ENCODE measurements around the gene GPR35. TPM values are rescaled to one million over a fixed set of nuclear protein-coding genes. Genes with fewer than 3 reads are reported as not detected.

Gene GPR35, protein sequence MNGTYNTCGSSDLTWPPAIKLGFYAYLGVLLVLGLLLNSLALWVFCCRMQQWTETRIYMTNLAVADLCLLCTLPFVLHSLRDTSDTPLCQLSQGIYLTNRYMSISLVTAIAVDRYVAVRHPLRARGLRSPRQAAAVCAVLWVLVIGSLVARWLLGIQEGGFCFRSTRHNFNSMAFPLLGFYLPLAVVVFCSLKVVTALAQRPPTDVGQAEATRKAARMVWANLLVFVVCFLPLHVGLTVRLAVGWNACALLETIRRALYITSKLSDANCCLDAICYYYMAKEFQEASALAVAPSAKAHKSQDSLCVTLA
- polyA plus RNA-seq (2011; rRNA removed) (0.10 and 0.17 TPM in 2 replicates), polyA minus RNA-seq (2011; rRNA and poly(A)+ RNA removed) (not detected in 2 replicates)

DNA sequence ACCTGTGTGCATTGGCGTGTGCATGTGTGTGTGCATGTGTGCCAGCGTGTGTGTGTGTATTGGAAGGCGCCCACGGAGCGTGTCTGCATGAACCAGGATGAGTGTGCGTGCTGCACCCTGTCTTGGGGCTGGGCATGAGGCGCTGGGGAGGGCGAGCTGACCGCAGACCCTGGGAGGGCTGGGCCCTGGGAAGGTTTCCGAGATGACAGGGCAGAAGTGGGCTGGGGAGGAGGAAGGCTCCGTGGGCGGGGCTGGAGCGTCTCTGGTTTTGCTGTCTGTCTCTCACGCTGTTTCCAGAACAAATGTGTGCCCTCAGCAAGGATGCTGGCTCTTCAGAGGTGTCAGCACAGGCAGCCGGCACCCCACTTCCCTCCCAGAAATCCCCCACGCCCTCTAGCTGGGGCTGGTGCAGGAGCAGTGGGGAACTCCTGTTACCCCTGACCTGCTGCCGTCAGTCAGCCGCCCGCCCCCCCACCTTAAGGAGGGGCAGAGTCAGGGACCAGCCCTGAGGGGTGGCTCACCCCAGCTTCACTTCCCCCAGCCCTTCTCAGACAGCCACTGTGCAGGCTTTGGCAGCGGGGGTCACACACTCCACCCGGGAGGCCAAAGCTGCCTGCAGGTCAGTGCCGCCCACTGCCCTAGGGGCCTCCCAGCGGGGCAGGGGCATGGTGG, at the start of gene GPR35:
TSS of gene GPR35 (plus strand) at position 531 of the 672 bp plus-strand sequence. CDS start 4,473 bp downstream, outside the sequence.
- TF ChIP-seq, protein P1, sequence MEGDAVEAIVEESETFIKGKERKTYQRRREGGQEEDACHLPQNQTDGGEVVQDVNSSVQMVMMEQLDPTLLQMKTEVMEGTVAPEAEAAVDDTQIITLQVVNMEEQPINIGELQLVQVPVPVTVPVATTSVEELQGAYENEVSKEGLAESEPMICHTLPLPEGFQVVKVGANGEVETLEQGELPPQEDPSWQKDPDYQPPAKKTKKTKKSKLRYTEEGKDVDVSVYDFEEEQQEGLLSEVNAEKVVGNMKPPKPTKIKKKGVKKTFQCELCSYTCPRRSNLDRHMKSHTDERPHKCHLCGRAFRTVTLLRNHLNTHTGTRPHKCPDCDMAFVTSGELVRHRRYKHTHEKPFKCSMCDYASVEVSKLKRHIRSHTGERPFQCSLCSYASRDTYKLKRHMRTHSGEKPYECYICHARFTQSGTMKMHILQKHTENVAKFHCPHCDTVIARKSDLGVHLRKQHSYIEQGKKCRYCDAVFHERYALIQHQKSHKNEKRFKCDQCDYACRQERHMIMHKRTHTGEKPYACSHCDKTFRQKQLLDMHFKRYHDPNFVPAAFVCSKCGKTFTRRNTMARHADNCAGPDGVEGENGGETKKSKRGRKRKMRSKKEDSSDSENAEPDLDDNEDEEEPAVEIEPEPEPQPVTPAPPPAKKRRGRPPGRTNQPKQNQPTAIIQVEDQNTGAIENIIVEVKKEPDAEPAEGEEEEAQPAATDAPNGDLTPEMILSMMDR (IDR thresholded peaks at IDR 0.05; ENCODE audit: insufficient read depth, low read depth, low read length), result no peak
- CTCF ChIA-PET, result no interaction called here
- Histone ChIP-seq H3K36me3 (ENCODE audit: control insufficient read depth, insufficient read depth, low read length) (no peaks in the 10 kb centered on the region), H3K27me3 (ENCODE audit: control insufficient read depth, insufficient read depth, low read length) (no peaks in the 10 kb centered on the region), H3K4me3 (ENCODE audit: low read depth, low read length) (no peak within 1 kb of the TSS)
- POLR2A ChIA-PET, result interaction anchor here (0.7 kb wide), 1 partner anchor 24 kb away, joined by 13 read pairs; no protein-coding TSS in a partner anchor
- peak; percentile 23 for DNase-seq (ENCODE audit: low read depth)

DNA sequence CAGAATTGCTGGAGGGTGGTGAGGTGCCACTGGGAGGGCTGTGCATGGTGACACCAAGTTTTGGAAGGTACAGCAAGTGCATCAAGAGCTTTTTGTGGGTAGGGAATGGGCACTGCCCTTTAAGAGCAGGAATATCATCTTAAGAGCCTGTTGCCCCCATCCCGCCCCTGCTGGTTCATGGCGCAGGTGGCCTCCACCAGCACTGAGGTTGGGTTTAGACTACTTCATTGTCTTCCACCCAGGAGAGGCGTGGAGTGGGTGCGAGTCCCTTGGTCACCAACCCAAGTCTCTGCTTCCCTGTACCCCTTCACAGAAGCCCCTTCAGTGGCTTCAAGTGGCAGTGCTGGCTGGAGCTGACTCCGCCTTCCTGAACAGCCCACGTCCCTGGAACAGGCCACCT, 49.2 kb upstream of the GPR35 start:
- no peak for DNase-seq (ENCODE audit: low read depth)
- POLR2A ChIA-PET, result no interaction called here
- H3K27me3 ChIP-seq (ENCODE audit: control insufficient read depth, insufficient read depth, low read length), result no peaks in the 10 kb centered on the region
- TF ChIP-seq, protein P1 (IDR thresholded peaks at IDR 0.05; ENCODE audit: insufficient read depth, low read depth, low read length), result no peak
- no peak overlapping the region for H3K4me3 ChIP-seq (ENCODE audit: low read depth, low read length)
- H3K36me3 ChIP-seq (ENCODE audit: control insufficient read depth, insufficient read depth, low read length), result peaks cover 30% of the 10 kb centered on the region
- CTCF ChIA-PET, result no interaction called here

DNA sequence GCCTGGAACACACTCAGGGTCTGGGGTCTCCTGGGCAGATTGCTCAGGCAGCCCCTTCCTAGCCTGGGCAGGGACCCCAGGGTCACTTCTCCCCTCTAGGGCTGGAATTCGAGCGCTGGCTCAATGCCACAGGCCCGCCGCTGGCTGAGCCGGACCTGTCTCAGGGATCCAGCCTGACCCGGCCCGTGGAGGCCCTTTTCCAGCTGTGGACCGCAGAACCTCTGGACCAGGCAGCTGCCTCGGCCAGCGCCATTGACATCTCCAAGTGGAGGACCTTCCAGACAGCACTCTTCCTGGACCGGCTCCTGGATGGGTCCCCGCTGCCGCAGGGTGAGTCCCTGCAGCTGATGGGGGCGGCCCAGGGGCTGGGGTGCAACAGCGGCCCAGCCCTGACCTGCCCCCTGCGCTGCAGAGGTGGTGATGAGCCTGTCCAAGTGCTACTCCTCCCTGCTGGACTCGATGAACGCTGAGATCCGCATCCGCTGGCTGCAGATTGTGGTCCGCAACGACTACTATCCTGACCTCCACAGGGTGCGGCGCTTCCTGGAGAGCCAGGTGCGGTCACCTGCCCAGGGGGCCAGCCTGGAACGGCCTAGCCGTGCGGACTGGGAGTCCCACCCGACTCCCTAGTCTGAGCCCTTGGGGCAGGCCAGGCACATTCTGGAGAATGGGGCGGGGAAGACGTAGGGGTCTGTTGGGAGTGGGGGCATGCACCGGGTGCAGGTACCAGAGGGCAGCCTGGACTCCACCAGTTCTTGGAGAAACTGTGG, 48.7 kb upstream of the GPR35 start:
- CTCF ChIA-PET, result no interaction called here
- no peaks in the 10 kb centered on the region for H3K27me3 ChIP-seq (ENCODE audit: control insufficient read depth, insufficient read depth, low read length)
- POLR2A ChIA-PET, result no interaction called here
- H3K36me3 ChIP-seq (ENCODE audit: control insufficient read depth, insufficient read depth, low read length), result peaks cover 30% of the 10 kb centered on the region
- DNase-seq (ENCODE audit: low read depth), result no peak
- TF ChIP-seq, protein P1 (IDR thresholded peaks at IDR 0.05; ENCODE audit: insufficient read depth, low read depth, low read length), result no peak
- H3K4me3 ChIP-seq (ENCODE audit: low read depth, low read length), result no peak overlapping the region

DNA sequence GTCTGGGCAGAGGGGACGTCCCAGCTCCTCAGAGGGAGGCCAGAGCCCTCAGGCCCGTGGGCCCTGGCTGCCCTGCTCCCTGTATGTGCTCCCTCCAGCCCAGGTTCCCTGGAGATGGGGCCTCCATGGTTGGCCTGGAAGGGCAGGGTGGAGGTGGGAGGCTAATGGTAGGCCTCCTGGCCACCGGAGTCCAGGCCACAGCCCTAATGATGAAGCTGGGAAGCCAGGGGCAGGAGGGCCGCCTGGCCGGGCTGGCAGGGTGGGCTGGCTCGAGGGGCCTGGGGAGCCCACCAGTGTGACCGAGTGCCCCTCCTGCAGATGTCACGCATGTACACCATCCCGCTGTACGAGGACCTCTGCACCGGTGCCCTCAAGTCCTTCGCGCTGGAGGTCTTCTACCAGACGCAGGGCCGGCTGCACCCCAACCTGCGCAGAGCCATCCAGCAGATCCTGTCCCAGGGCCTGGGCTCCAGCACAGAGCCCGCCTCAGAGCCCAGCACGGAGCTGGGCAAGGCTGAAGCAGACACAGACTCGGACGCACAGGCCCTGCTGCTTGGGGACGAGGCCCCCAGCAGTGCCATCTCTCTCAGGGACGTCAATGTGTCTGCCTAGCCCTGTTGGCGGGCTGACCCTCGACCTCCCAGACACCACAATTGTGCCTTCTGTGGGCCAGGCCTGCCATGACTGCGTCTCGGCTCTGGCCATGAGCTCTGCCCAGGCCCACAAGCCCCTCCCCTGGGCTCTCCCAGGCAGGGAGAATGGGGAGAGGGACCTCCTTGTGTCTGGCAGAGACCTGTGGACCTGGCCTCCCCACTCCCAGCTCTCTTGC, 47.8 kb upstream of the GPR35 start:
- H3K4me3 ChIP-seq (ENCODE audit: low read depth, low read length), result no peak overlapping the region
- TF ChIP-seq, protein P1 (IDR thresholded peaks at IDR 0.05; ENCODE audit: insufficient read depth, low read depth, low read length), result no peak
- peaks cover 30% of the 10 kb centered on the region for H3K36me3 ChIP-seq (ENCODE audit: control insufficient read depth, insufficient read depth, low read length)
- no peaks in the 10 kb centered on the region for H3K27me3 ChIP-seq (ENCODE audit: control insufficient read depth, insufficient read depth, low read length)
- no peak for DNase-seq (ENCODE audit: low read depth)
- CTCF ChIA-PET, result interaction anchor here (0.6 to 0.9 kb wide), 2 partner anchors 8 to 14 kb away, joined by 3 read pairs; no protein-coding TSS in a partner anchor
- POLR2A ChIA-PET, result no interaction called here

Measured in BJ (cell line).